Fibroblast of the aortic adventitia (primary cell): Measurements from ENCODE around the gene TSHR. TPM values are rescaled to one million over a fixed set of nuclear protein-coding genes. Genes with fewer than 3 reads are reported as not detected.
"Not testable (repeated sequence)": the region's sequence is repeated elsewhere in the genome, so short reads cannot be mapped to it uniquely, and the experiment has no call there.

Source experiments
- DNase-seq: peaks from one replicate; pipeline ENCODE4 v3.0.0-alpha.2; 2010; ENCODE audit warnings: low read depth
- H3K4me3 ChIP-seq: 2 replicates; pipeline ENCODE4 v1.5.1; 2011; ENCODE audit warnings: low read depth, mild to moderate bottlenecking, control low read depth, low read length, moderate library complexity
- total RNA-seq: library from RNA; depleted of rRNA; stranded (reverse); fragments of >200 nt; gene quantifications from 2 replicates; pipeline ENCODE4 v1.2.3, GENCODE V29; 2012; ENCODE audit warnings: low replicate concordance
- TF ChIP-seq, protein P1 (sequence below): IDR thresholded peaks from 2 replicates; pipeline ENCODE4 v1.5.1; 2011; ENCODE audit warnings: mild to moderate bottlenecking, low read length, control low read depth, inconsistent platforms; ENCODE audit not compliant: insufficient read depth

Gene TSHR
- total RNA-seq, 1 donor, result not detected

DNA sequence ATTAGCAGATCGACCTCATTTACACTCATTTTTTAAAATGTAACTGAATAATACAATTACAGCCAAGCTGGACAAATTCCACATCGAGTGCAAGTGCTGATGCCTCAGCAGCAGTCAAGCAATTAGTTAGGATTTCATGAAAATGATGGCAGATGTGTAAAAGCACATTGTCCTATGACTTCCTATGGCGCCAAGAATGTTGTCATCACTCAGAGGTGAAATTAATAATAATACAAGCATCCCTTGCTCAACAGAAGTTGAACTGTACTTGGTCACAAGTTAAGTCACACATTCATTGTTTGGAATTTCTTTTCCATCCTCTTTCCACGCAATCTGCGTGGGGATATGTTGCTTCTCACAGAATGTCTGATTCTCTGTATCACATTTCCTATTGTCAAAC is 148.0 kb downstream of the TSHR start:
- H3K4me3 ChIP-seq, result no peak overlapping the region
- TF ChIP-seq, protein P1, sequence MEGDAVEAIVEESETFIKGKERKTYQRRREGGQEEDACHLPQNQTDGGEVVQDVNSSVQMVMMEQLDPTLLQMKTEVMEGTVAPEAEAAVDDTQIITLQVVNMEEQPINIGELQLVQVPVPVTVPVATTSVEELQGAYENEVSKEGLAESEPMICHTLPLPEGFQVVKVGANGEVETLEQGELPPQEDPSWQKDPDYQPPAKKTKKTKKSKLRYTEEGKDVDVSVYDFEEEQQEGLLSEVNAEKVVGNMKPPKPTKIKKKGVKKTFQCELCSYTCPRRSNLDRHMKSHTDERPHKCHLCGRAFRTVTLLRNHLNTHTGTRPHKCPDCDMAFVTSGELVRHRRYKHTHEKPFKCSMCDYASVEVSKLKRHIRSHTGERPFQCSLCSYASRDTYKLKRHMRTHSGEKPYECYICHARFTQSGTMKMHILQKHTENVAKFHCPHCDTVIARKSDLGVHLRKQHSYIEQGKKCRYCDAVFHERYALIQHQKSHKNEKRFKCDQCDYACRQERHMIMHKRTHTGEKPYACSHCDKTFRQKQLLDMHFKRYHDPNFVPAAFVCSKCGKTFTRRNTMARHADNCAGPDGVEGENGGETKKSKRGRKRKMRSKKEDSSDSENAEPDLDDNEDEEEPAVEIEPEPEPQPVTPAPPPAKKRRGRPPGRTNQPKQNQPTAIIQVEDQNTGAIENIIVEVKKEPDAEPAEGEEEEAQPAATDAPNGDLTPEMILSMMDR, result no peak
- DNase-seq, result no peak

DNA sequence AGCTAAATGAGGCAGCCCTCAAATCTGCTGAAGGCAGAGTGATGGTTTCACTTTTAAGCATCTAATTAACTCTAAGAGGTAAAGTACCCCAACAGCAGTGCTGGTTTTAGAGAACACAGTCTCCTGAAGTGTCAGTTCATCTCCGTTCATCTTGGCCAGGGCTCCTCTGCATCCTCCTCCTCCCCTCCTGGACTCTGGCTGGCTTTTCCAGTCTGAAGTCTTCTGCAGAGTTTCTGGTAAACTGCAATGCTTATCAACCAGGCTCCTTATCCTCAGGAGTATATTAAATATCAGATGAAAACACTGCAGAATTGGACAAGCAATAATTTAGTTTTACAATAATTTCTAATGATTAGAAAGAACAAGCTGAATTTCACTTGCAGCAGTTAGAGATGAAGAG is 150.0 kb downstream of the TSHR start:
- no peak overlapping the region for H3K4me3 ChIP-seq
- TF ChIP-seq, protein P1, result no peak
- no peak for DNase-seq

DNA sequence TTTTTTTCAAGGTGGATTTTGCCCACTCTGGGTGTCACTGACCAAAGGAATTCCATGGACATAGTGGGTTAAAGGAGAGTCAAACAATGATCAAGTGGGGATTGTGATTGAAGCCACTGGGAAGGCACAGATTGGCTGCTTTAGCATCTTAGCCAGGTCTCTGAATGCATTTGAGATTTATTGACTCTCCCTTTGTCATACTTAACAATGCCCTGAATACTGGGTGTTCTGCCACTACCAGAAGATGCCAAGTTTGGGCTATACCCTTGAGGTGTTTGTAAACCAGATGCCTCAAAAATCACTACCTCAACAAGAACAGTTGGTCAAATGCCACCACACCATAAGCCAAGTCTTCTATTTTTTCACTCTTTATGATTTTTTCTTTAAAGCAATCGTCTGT is 150.5 kb downstream of the TSHR start:
- TF ChIP-seq, protein P1, result no peak
- no peak for DNase-seq

DNA sequence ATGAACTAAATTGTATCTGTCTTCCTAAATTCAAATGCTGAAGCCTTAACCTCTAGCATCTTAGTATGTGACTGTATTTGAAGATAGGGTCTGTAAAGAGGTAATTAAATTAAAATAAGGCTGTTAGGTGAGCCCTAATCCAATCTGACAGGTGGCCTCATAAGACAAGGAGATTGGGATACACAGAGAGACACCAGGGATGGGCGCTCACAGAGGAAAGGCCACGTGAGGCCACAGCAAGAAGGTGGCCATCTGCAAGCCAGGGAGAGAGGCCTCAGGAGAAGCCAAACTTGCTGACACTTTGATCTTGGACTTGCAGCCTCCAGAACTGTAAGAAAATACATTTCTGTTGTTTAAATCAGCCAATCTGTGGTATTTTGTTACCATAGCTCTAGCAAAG is 154.8 kb downstream of the TSHR start:
- TF ChIP-seq, protein P1, result no peak
- no peak overlapping the region for H3K4me3 ChIP-seq
- no peak for DNase-seq

More for the DNA sequence above, 150.5 kb downstream of the TSHR start:
- no peak overlapping the region for H3K4me3 ChIP-seq

DNA sequence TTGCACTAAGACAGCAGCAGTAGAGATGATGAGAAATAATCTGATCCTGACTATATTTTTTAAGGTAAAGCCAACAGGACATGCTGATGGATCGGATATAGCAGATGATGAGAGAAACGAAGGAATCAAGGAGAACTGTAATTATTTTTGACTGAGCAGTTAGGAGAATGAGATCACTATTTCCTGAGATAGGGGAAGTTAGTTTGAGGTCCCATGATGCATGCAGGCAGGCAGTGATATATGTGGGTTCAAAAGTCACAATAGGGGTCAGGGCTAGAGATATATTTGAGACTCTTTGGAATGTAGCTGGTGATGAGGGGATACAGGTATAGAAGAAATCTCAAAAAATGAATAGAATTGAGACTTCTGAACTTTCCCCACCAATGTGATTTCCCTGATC is 157.8 kb downstream of the TSHR start:
- no peak for DNase-seq
- no peak overlapping the region for H3K4me3 ChIP-seq
- TF ChIP-seq, protein P1, result no peak

DNA sequence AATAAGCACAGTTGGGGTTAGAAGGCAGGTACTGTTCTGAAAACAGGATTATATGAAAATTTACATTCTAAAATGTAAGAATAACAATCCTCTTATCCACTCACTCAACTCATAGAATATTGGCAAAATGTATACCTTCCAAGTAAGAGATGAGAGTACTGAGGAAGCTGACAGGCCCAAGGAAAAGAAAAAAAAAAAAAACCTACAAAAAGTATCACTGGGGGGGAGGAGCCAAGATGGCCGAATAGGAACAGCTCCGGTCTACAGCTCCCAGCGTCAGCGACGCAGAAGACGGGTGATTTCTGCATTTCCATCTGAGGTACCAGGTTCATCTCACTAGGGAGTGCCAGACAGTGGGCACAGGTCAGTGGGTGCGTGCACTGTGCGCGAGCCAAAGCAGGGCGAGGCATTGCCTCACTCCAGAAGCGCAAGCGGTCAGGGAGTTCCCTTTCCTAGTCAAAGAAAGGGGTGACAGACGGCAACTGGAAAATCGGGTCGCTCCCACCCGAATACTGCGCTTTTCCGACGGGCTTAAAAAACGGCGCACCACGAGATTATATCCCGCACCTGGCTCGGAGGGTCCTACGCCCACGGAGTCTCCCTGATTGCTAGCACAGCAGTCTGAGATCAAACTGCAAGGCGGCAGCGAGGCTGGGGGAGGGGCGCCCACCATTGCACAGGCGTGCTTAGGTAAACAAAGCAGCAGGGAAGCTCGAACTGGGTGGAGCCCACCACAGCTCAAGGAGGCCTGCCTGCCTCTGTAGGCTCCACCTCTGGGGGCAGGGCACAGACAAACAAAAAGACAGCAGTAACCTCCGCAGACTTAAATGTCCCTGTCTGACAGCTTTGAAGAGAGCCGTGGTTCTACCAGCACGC is 158.8 kb downstream of the TSHR start:
- H3K4me3 ChIP-seq, DNase-seq: not testable (repeated sequence)

DNA sequence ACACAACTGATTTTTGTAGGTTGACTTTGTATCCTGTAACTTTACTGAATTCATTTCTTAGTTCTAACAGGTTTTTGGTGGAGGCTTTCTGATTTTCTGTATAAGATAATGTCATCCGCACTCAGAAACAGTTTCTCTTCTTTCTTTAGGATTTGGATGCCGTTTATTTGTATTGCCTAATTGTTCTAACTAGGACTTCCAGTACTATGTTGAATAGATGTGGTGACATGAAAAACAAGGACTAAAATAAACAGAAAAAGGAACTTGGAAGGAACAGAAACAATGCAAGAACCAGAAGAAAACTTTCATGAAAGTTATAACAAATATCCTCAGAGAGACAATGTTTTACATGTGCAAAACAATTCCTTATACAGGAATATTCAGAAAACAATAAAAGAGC is 165.1 kb downstream of the TSHR start:
- TF ChIP-seq, protein P1, result no peak
- no peak overlapping the region for H3K4me3 ChIP-seq

More for the DNA sequence above, 165.1 kb downstream of the TSHR start:
- no peak for DNase-seq
